ENCODE measurements around the gene MARCKSL1.
"Not testable (repeated sequence)": the region's sequence is repeated elsewhere in the genome, so short reads cannot be mapped to it uniquely, and the experiment has no call there.

Gene MARCKSL1

GRCh38 chr1:32289256-32289655 lies 46.8 kb downstream of the MARCKSL1 start:
- no peak for DNase-seq (ENCODE audit: low read depth)
- no peak overlapping the region for H3K4me3 ChIP-seq (ENCODE audit: control insufficient read depth, low read depth, low read length)
- TF ChIP-seq, protein P1, sequence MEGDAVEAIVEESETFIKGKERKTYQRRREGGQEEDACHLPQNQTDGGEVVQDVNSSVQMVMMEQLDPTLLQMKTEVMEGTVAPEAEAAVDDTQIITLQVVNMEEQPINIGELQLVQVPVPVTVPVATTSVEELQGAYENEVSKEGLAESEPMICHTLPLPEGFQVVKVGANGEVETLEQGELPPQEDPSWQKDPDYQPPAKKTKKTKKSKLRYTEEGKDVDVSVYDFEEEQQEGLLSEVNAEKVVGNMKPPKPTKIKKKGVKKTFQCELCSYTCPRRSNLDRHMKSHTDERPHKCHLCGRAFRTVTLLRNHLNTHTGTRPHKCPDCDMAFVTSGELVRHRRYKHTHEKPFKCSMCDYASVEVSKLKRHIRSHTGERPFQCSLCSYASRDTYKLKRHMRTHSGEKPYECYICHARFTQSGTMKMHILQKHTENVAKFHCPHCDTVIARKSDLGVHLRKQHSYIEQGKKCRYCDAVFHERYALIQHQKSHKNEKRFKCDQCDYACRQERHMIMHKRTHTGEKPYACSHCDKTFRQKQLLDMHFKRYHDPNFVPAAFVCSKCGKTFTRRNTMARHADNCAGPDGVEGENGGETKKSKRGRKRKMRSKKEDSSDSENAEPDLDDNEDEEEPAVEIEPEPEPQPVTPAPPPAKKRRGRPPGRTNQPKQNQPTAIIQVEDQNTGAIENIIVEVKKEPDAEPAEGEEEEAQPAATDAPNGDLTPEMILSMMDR (IDR thresholded peaks at IDR 0.05; ENCODE audit: control insufficient read depth, insufficient read depth, low read depth, low read length, missing control alignments) = no peak

DNA sequence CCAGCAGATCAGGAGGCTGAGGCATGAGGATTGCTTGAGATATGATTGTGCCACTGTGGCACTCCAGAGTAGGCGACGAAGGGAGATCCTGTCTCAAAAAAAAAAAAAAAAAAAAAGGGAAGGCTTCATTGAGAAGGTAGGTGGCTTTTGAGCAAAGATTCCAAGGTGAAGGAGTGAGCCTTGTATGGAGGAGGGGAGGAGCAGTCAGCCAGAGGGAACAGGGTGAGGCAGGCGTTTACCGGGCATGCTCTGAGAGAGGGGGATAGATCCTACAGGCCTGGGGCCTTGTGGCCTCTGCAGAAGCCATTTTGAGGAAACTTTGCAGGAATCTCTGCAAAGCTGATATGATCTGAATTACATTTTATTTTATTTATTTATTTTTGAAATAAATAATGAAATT lies 49.3 kb downstream of the MARCKSL1 start:
- DNase-seq (ENCODE audit: low read depth) = no peak
- no peak overlapping the region for H3K4me3 ChIP-seq (ENCODE audit: control insufficient read depth, low read depth, low read length)
- TF ChIP-seq, protein P1 (IDR thresholded peaks at IDR 0.05; ENCODE audit: control insufficient read depth, insufficient read depth, low read depth, low read length, missing control alignments) = no peak

DNA sequence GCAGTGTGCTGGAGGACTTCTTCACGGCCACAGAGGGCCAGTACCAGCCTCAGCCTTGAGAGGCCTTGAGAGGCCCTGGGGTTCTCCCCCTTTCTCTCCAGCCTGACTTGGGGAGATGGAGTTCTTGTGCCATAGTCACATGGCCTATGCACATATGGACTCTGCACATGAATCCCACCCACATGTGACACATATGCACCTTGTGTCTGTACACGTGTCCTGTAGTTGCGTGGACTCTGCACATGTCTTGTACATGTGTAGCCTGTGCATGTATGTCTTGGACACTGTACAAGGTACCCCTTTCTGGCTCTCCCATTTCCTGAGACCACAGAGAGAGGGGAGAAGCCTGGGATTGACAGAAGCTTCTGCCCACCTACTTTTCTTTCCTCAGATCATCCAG lies 50.4 kb downstream of the MARCKSL1 start:
- no peak for DNase-seq (ENCODE audit: low read depth)
- H3K4me3 ChIP-seq (ENCODE audit: control insufficient read depth, low read depth, low read length) = no peak overlapping the region
- TF ChIP-seq, protein P1 (IDR thresholded peaks at IDR 0.05; ENCODE audit: control insufficient read depth, insufficient read depth, low read depth, low read length, missing control alignments) = no peak

GRCh38 chr1:32284777-32285176 lies 51.3 kb downstream of the MARCKSL1 start:
- DNase-seq (ENCODE audit: low read depth); H3K4me3 ChIP-seq (ENCODE audit: control insufficient read depth, low read depth, low read length): not testable (repeated sequence)

All from AG09309 (cell line).